ENCODE results near the gene ARSG.

- no peak for TF ChIP-seq POLR2A (IDR thresholded peaks at IDR 0.05; ENCODE audit: low read depth, low read length)
- TF ChIP-seq POLR2AphosphoS5 (IDR thresholded peaks at IDR 0.05; ENCODE audit: low read depth, low read length) = no peak
These were observed 13.8 kb downstream of the ARSG start for GRCh38 chr17:68305142-68305541.
